Measurements from ENCODE around the gene UNC119B. TPM values are rescaled to one million over a fixed set of nuclear protein-coding genes. Genes with fewer than 3 reads are reported as not detected.

The UNC119B gene
- total and polyA plus RNA-seq, 2 of the 4 experiments (the other 2 are of a cell fraction), result 8.4 to 21.6 TPM

- Histone ChIP-seq H3K4me1 (ENCODE audit: control insufficient read depth, insufficient read depth, low read length) (peaks cover 8% of the 10 kb centered on the region), H3K9me1 (ENCODE audit: insufficient read depth, low read length) (peaks cover 14% of the 10 kb centered on the region), H3K79me1 (ENCODE audit: low read depth in 1 of 2, low read length in 2 of 2) (peaks cover 23 to 46% of the 10 kb centered on the region in 2 experiments), H2BK120ac (ENCODE audit: low read depth, low read length) (peak within 1 kb of the TSS; percentile 94), H2BK20ac (ENCODE audit: low read depth, low read length) (no peak within 1 kb of the TSS), H2AK9ac (replicated peaks; ENCODE audit: low read depth, low read length, poor library complexity) (peak within 1 kb of the TSS; percentile 96), H4K91ac (ENCODE audit: insufficient read depth, low read depth, low read length) (peak within 1 kb of the TSS; percentile 97), H3K18ac (ENCODE audit: low read depth, low read length) (peak within 1 kb of the TSS; percentile 80), H3K14ac (replicated peaks; ENCODE audit: low read depth, low read length) (peak within 1 kb of the TSS; percentile 99), H3K23ac (ENCODE audit: low read depth, low read length) (peak within 1 kb of the TSS; percentile 94), H2BK15ac (ENCODE audit: low read depth, low read length) (peak within 1 kb of the TSS; percentile 65; the same call in 2 of the 3 replicates), H3K56ac (ENCODE audit: extremely low read depth, insufficient read depth, low read length) (peak within 1 kb of the TSS; percentile 96), H2AFZ (replicated peaks; ENCODE audit: low read length, poor library complexity) (peak within 1 kb of the TSS; percentile 97), H3K4ac (ENCODE audit: low read depth, low read length) (peak within 1 kb of the TSS; percentile 98), H3K9ac (ENCODE audit: low read depth, low read length) (peak within 1 kb of the TSS; percentile 93), H3K4me3 (ENCODE audit: insufficient read depth, low read depth, low read length) (peak within 1 kb of the TSS; percentile 86), H3K27ac (ENCODE audit: insufficient read depth, low read length) (peak within 1 kb of the TSS; percentile 85), H4K5ac (ENCODE audit: low read depth, low read length) (peak within 1 kb of the TSS; percentile 89), H2BK5ac (ENCODE audit: low read depth, low read length, poor library complexity, severe bottlenecking) (peak within 1 kb of the TSS; percentile 80), H3K27me3 (ENCODE audit: control insufficient read depth, insufficient read depth, low read length) (no peaks in the 10 kb centered on the region), H3K36me3 (ENCODE audit: control insufficient read depth, insufficient read depth, low read length) (no peaks in the 10 kb centered on the region), H4K20me1 (ENCODE audit: insufficient read depth, low read length) (peaks cover 45% of the 10 kb centered on the region), H2AK5ac (ENCODE audit: low read depth, low read length) (peak within 1 kb of the TSS; percentile 18; the same call in 1 of the 2 replicates), H4K8ac (ENCODE audit: low read depth in 2 of 2, low read length in 2 of 2) (peak within 1 kb of the TSS; percentile 91 to 97), H3K4me2 (ENCODE audit: low read depth, low read length) (peak within 1 kb of the TSS; percentile 99), H3K9me3 (ENCODE audit: control insufficient read depth, insufficient read depth, low read length) (no peaks in the 10 kb centered on the region)
- POLR2A ChIA-PET (ENCODE audit: unreplicated experiment), result no interaction called here
- CTCF ChIA-PET, result interaction anchor here (1.9 kb wide), 1 partner anchor 38 kb away, joined by 6 read pairs; no protein-coding TSS in a partner anchor
- ATAC-seq (ENCODE audit: low read depth), result peak; percentile 89
- dilution Hi-C loops (cut with HindIII; ENCODE audit: low sequenced_read_pairs, unreplicated experiment) (no loop called here), intact Hi-C loops (cut with micrococcal nuclease) (no loop called here), in situ Hi-C loops (cut with MboI; ENCODE audit: low sequenced_read_pairs) (no loop called here)
- no TSS peak for BruUV-seq (replicated peaks)
- peak; percentile 93 for DNase-seq
- 0% methylated on average over 46 of the region's 84 CpGs; no CpG with 5 or more reads in 1 of the 2 experiments for WGBS, 2 experiments (ENCODE audit: extremely low coverage in 2 of 2, insufficient read length in 1 of 2)
- TF ChIP-seq, protein P1, sequence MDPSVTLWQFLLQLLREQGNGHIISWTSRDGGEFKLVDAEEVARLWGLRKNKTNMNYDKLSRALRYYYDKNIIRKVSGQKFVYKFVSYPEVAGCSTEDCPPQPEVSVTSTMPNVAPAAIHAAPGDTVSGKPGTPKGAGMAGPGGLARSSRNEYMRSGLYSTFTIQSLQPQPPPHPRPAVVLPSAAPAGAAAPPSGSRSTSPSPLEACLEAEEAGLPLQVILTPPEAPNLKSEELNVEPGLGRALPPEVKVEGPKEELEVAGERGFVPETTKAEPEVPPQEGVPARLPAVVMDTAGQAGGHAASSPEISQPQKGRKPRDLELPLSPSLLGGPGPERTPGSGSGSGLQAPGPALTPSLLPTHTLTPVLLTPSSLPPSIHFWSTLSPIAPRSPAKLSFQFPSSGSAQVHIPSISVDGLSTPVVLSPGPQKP (IDR thresholded peaks at IDR 0.05; ENCODE audit: borderline replicate concordance, low read depth, low read length), result no peak
- TF ChIP-seq CHD1 (IDR thresholded peaks at IDR 0.05; ENCODE audit: low read depth, low read length), result no peak
- TF ChIP-seq, protein P2, sequence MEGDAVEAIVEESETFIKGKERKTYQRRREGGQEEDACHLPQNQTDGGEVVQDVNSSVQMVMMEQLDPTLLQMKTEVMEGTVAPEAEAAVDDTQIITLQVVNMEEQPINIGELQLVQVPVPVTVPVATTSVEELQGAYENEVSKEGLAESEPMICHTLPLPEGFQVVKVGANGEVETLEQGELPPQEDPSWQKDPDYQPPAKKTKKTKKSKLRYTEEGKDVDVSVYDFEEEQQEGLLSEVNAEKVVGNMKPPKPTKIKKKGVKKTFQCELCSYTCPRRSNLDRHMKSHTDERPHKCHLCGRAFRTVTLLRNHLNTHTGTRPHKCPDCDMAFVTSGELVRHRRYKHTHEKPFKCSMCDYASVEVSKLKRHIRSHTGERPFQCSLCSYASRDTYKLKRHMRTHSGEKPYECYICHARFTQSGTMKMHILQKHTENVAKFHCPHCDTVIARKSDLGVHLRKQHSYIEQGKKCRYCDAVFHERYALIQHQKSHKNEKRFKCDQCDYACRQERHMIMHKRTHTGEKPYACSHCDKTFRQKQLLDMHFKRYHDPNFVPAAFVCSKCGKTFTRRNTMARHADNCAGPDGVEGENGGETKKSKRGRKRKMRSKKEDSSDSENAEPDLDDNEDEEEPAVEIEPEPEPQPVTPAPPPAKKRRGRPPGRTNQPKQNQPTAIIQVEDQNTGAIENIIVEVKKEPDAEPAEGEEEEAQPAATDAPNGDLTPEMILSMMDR (conservative IDR thresholded peaks at IDR 0.05; ENCODE audit: low read depth, low read length), result peak; percentile 18; the same call in 1 of the 2 replicates
- TF ChIP-seq CEBPB (IDR thresholded peaks at IDR 0.05; ENCODE audit: low read depth, low read length), result no peak
- no peak for TF ChIP-seq MAFK (IDR thresholded peaks at IDR 0.05; ENCODE audit: low read depth, low read length)
- peak; percentile 51 for TF ChIP-seq RCOR1 (IDR thresholded peaks at IDR 0.05; ENCODE audit: insufficient replicate concordance, low read length)
- peak; percentile 35 for TF ChIP-seq RAD21 (IDR thresholded peaks at IDR 0.05; ENCODE audit: low read length)
- TF ChIP-seq MXI1 (IDR thresholded peaks at IDR 0.05; ENCODE audit: borderline replicate concordance, low read depth, low read length), result peak; percentile 61; the same call in 1 of the 2 replicates
- no peak for TF ChIP-seq NFE2L2 (IDR thresholded peaks at IDR 0.05; ENCODE audit: low read depth, low read length)
- TF ChIP-seq, protein P3, sequence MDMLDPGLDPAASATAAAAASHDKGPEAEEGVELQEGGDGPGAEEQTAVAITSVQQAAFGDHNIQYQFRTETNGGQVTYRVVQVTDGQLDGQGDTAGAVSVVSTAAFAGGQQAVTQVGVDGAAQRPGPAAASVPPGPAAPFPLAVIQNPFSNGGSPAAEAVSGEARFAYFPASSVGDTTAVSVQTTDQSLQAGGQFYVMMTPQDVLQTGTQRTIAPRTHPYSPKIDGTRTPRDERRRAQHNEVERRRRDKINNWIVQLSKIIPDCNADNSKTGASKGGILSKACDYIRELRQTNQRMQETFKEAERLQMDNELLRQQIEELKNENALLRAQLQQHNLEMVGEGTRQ (IDR thresholded peaks at IDR 0.05; ENCODE audit: low read depth, low read length), result no peak
- TF ChIP-seq FOS (IDR thresholded peaks at IDR 0.05; ENCODE audit: low read depth, low read length), result no peak
- TF ChIP-seq MAZ (IDR thresholded peaks at IDR 0.05; ENCODE audit: borderline replicate concordance, low read depth, low read length), result peak; percentile 52
- TF ChIP-seq BHLHE40 (IDR thresholded peaks at IDR 0.05; ENCODE audit: low read depth, low read length), result peak; percentile 22; the same call in 1 of the 2 replicates
These were observed 23.3 kb upstream of the UNC119B start, which contains the start of gene MLEC for GRCh38 chr12:120686690-120687577. MLEC (plus strand) TSS chr12:120687149; CDS start chr12:120687297, 148 bp downstream.

Data from IMR-90 (cell line).